ENCODE data around the gene PEX12.
"Not testable (repeated sequence)": the region's sequence is repeated elsewhere in the genome, so short reads cannot be mapped to it uniquely, and the experiment has no call there.

Gene PEX12

GRCh38 chr17:35568561-35568960 lies 9.8 kb downstream of the PEX12 start (continued):
- TF ChIP-seq ZNF26 (tag by site-specific recombination; IDR thresholded peaks at IDR 0.05): no peak
- TF ChIP-seq ZNF76 (tag by site-specific recombination; IDR thresholded peaks at IDR 0.05; ENCODE audit: borderline replicate concordance, low read depth): no peak
- no peak for TF ChIP-seq ZNF585B (tag by site-specific recombination; IDR thresholded peaks at IDR 0.05)

GRCh38 chr17:35566968-35567367 lies 11.4 kb downstream of the PEX12 start:
- CTCF ChIA-PET: interaction anchor here (0.6 to 1.8 kb wide), 4 partner anchors 25 to 309 kb away, joined by 3 to 4 read pairs (median 4); no protein-coding TSS in a partner anchor
- H3K27ac ChIP-seq (ENCODE audit: extremely low read depth, low read depth, low read length): no peak overlapping the region
- no peak for TF ChIP-seq AEBP2 (tag by site-specific recombination; IDR thresholded peaks at IDR 0.05; ENCODE audit: borderline replicate concordance)
- peak; percentile 77; the same call in 1 of the 2 replicates for TF ChIP-seq PRDM1 (tag by site-specific recombination; IDR thresholded peaks at IDR 0.05)
- peak overlapping the region; percentile 95; the same call in 1 of the 2 replicates for H3K4me3 ChIP-seq (ENCODE audit: low read depth, low read length)
- H3K36me3 ChIP-seq (ENCODE audit: control insufficient read depth in 2 of 2, insufficient read depth in 1 of 2, low read length in 2 of 2): peaks cover 5 to 7% of the 10 kb centered on the region in 2 experiments; a peak in 2 of 3 replicates
- H3K4me1 ChIP-seq (ENCODE audit: control insufficient read depth, insufficient read depth, low read length): peaks cover 8% of the 10 kb centered on the region; the same call in 1 of the 2 replicates
- H3K9me3 ChIP-seq (ENCODE audit: control insufficient read depth, insufficient read depth, low read depth, low read length): no peaks in the 10 kb centered on the region
- POLR2A ChIA-PET: interaction anchor here (0.6 to 6.2 kb wide), 5 partner anchors 11 to 1328 kb away, joined by 3 to 66 read pairs (median 4); partner anchors contain the start of gene PEX12

- H3K9me3 ChIP-seq (ENCODE audit: control insufficient read depth, insufficient read depth, low read depth, low read length); H3K27ac ChIP-seq (ENCODE audit: extremely low read depth, low read depth, low read length); H3K4me3 ChIP-seq (ENCODE audit: low read depth, low read length); H3K36me3 ChIP-seq (ENCODE audit: control insufficient read depth in 2 of 2, insufficient read depth in 1 of 2, low read length in 2 of 2); H3K4me1 ChIP-seq (ENCODE audit: control insufficient read depth, insufficient read depth, low read length): not testable (repeated sequence)
- ChIA-PET CTCF (interaction anchor here (0.5 kb wide), 1 partner anchor 33 kb away, joined by 4 read pairs; no protein-coding TSS in a partner anchor), POLR2A (interaction anchor here (0.6 kb wide), 1 partner anchor 115 kb away, joined by 5 read pairs; no protein-coding TSS in a partner anchor)
Measured at GRCh38 chr17:35563181-35563580, 15.2 kb downstream of the PEX12 start.

- TF ChIP-seq KLF9 (tag by site-specific recombination; IDR thresholded peaks at IDR 0.05; ENCODE audit: low read depth) (no peak), MZF1 (tag by site-specific recombination; IDR thresholded peaks at IDR 0.05; ENCODE audit: borderline replicate concordance) (no peak), WT1 (tag by site-specific recombination; IDR thresholded peaks at IDR 0.05) (no peak), ZNF692 (tag by site-specific recombination; IDR thresholded peaks at IDR 0.05) (no peak), ZIC2 (tag by site-specific recombination; IDR thresholded peaks at IDR 0.05) (no peak), KLF16 (tag by site-specific recombination; IDR thresholded peaks at IDR 0.05) (no peak), ZNF18 (tag by site-specific recombination; IDR thresholded peaks at IDR 0.05) (no peak), ZNF791 (tag by site-specific recombination; IDR thresholded peaks at IDR 0.05) (no peak)
- Histone ChIP-seq H3K4me3 (ENCODE audit: low read depth, low read length) (no peak within 1 kb of the TSS), H3K9me3 (ENCODE audit: control insufficient read depth, insufficient read depth, low read depth, low read length) (no peaks in the 10 kb centered on the region), H3K4me1 (ENCODE audit: control insufficient read depth, insufficient read depth, low read length) (no peaks in the 10 kb centered on the region), H3K27ac (ENCODE audit: extremely low read depth, low read depth, low read length) (no peak within 1 kb of the TSS), H3K36me3 (ENCODE audit: control insufficient read depth in 2 of 2, insufficient read depth in 1 of 2, low read length in 2 of 2) (no peaks in the 10 kb centered on the region)
- ChIA-PET CTCF (interaction anchor here (1.7 to 2.8 kb wide), 2 partner anchors 8 to 27 kb away, joined by 5 to 10 read pairs; no protein-coding TSS in a partner anchor), POLR2A (no interaction called here)
Measured at GRCh38 chr17:35560703-35561102, 17.7 kb downstream of the PEX12 start, which contains the start of gene SLFN14. Gene SLFN14 (minus strand): TSS chr17:35560819. CDS start chr17:35558062, 2,757 bp downstream.
